GM18507 (cell line): ENCODE data around the gene ZPBP2.
"Not testable (repeated sequence)": the region's sequence is repeated elsewhere in the genome, so short reads cannot be mapped to it uniquely, and the experiment has no call there.

Experiments used
- DNase-seq: peaks from one replicate; pipeline ENCODE4 v3.0.0; 2011; ENCODE audit warnings: low read depth; ENCODE audit not compliant: insufficient read length; ENCODE audit errors: extremely low spot score
- FAIRE-seq: peaks from 2 replicates; lab custom pipeline; 2011; peaks lifted over from hg19 to GRCh38; lab: Jason Lieb, UNC

Gene ZPBP2

GRCh38 chr17:39852239-39852638 lies 15.8 kb upstream of the ZPBP2 start:
- FAIRE-seq (peak; percentile 64), DNase-seq (no peak)

- FAIRE-seq (peak; percentile 35), DNase-seq (no peak)
Observed at GRCh38 chr17:39854909-39855308, 13.1 kb upstream of the ZPBP2 start.

- FAIRE-seq, DNase-seq: not testable (repeated sequence)
Observed at GRCh38 chr17:39855911-39856649, 11.9 kb upstream of the ZPBP2 start.

GRCh38 chr17:39861235-39861634 lies 6.8 kb upstream of the ZPBP2 start:
- FAIRE-seq (peak; percentile 84), DNase-seq (no peak)

- no peak for FAIRE-seq
- no peak for DNase-seq
Observed at GRCh38 chr17:39863244-39863917, 4.6 kb upstream of the ZPBP2 start.

GRCh38 chr17:39863918-39864746 lies 3.9 kb upstream of the ZPBP2 start, which contains the start of gene IKZF3:
Gene IKZF3 (minus strand): TSS chr17:39864312. CDS start chr17:39864126, 186 bp downstream.
- FAIRE-seq (no peak), DNase-seq (no peak)

GRCh38 chr17:39866013-39866730 lies 1.8 kb upstream of the ZPBP2 start:
- FAIRE-seq (no peak), DNase-seq (no peak)

- DNase-seq: no peak
Observed at GRCh38 chr17:39867084-39867879, 720 bp upstream of the ZPBP2 start.

GRCh38 chr17:39868554-39868942 lies 546 bp downstream of the ZPBP2 start:
- no peak for FAIRE-seq
- no peak for DNase-seq

More at GRCh38 chr17:39867084-39867879, 720 bp upstream of the ZPBP2 start:
- peak; percentile 100 for FAIRE-seq

- DNase-seq (no peak), FAIRE-seq (peak; percentile 35)
Observed at GRCh38 chr17:39870776-39871175, 2.8 kb downstream of the ZPBP2 start.

GRCh38 chr17:39871801-39872200 lies 3.8 kb downstream of the ZPBP2 start:
- FAIRE-seq: no peak
- DNase-seq: no peak

- DNase-seq (no peak), FAIRE-seq (peak; percentile 41)
Observed at GRCh38 chr17:39872751-39873150, 4.7 kb downstream of the ZPBP2 start.

- not testable (repeated sequence) for DNase-seq, FAIRE-seq
Observed at GRCh38 chr17:39886102-39886501, 18.1 kb downstream of the ZPBP2 start.

- no peak for DNase-seq
- FAIRE-seq: no peak
Observed at GRCh38 chr17:39887078-39887477, 19.1 kb downstream of the ZPBP2 start.

- no peak for FAIRE-seq
Observed at GRCh38 chr17:39889200-39889599, 21.2 kb downstream of the ZPBP2 start.

GRCh38 chr17:39894681-39895376 lies 26.8 kb downstream of the ZPBP2 start:
- FAIRE-seq (no peak), DNase-seq (no peak)

More at GRCh38 chr17:39889200-39889599, 21.2 kb downstream of the ZPBP2 start:
- DNase-seq: no peak

- no peak for FAIRE-seq
- no peak for DNase-seq
Observed at GRCh38 chr17:39898088-39898487, 30.1 kb downstream of the ZPBP2 start.

- no peak for FAIRE-seq
- DNase-seq: no peak
Observed at GRCh38 chr17:39899215-39899614, 31.2 kb downstream of the ZPBP2 start.
